Upper lobe of left lung (tissue), 4 donors: ENCODE data around the gene ZNF831.

Experiments
- CTCF ChIP-seq, 6 experiments: fragments of 450-650 bp in 4 of 6; fragments of 200-600 bp in 2 of 6; sonication (generic) in 2 of 6; IDR thresholded peaks; one replicate each; pipeline ENCODE4 v1.5.1; 2016 to 2019; ENCODE audit warnings: antibody characterized with exemption in 6 of 6
- EP300 ChIP-seq, 4 donors: sonication (generic); formaldehyde crosslinking; IDR thresholded peaks; one replicate each; pipeline ENCODE4 v1.5.1; 2017; ENCODE audit warnings: antibody characterized with exemption in 4 of 4, control low read depth in 2 of 4
- POLR2A ChIP-seq, 4 donors: fragments of 450-650 bp; IDR thresholded peaks; one replicate each; pipeline ENCODE4 v1.5.1; 2016 to 2017; ENCODE audit warnings: antibody characterized with exemption in 4 of 4, mild to moderate bottlenecking in 2 of 4
- POLR2AphosphoS5 ChIP-seq, 2 donors: sonication (generic); formaldehyde crosslinking; IDR thresholded peaks; one replicate each; pipeline ENCODE4 v1.5.1; 2017; ENCODE audit warnings: antibody characterized with exemption in 2 of 2

GRCh38 chr20:59210186-59210585 lies 46.6 kb downstream of the ZNF831 start:
- TF ChIP-seq CTCF (IDR thresholded peaks at IDR 0.05) (no peak), EP300 (IDR thresholded peaks at IDR 0.05) (no peak), POLR2AphosphoS5 (IDR thresholded peaks at IDR 0.05) (no peak), POLR2A (IDR thresholded peaks at IDR 0.05) (no peak)
